NB4 (cell line): ENCODE results near the gene CNBP.
"Not testable (repeated sequence)": the region's sequence is repeated elsewhere in the genome, so short reads cannot be mapped to it uniquely, and the experiment has no call there.

Experiments
- DNase-seq: peaks from one replicate; pipeline ENCODE4 v3.0.0; 2010; ENCODE audit warnings: low read depth
- H3K4me3 ChIP-seq: one replicate; pipeline ENCODE4 v1.5.1; 2011; ENCODE audit warnings: mild to moderate bottlenecking, low read depth, low read length, moderate library complexity
- MAX ChIP-seq: IDR thresholded peaks from 2 replicates; pipeline ENCODE4 v1.6.1; 2011; ENCODE audit warnings: low read depth, low read length
- MYC ChIP-seq: IDR thresholded peaks from 2 replicates; pipeline ENCODE4 v1.6.1; 2011; ENCODE audit warnings: low read depth, low read length
- POLR2A ChIP-seq: IDR thresholded peaks from 2 replicates; pipeline ENCODE4 v1.6.1; 2011; ENCODE audit warnings: mild to moderate bottlenecking; ENCODE audit not compliant: insufficient read length; ENCODE audit errors: extremely low read depth
- TF ChIP-seq, protein P1 (sequence below): IDR thresholded peaks from one replicate; pipeline ENCODE4 v1.5.1; 2012; ENCODE audit warnings: low read depth, low read length

Gene CNBP

GRCh38 chr3:129144786-129145185 is 38.9 kb downstream of the CNBP start:
- TF ChIP-seq, protein P1, sequence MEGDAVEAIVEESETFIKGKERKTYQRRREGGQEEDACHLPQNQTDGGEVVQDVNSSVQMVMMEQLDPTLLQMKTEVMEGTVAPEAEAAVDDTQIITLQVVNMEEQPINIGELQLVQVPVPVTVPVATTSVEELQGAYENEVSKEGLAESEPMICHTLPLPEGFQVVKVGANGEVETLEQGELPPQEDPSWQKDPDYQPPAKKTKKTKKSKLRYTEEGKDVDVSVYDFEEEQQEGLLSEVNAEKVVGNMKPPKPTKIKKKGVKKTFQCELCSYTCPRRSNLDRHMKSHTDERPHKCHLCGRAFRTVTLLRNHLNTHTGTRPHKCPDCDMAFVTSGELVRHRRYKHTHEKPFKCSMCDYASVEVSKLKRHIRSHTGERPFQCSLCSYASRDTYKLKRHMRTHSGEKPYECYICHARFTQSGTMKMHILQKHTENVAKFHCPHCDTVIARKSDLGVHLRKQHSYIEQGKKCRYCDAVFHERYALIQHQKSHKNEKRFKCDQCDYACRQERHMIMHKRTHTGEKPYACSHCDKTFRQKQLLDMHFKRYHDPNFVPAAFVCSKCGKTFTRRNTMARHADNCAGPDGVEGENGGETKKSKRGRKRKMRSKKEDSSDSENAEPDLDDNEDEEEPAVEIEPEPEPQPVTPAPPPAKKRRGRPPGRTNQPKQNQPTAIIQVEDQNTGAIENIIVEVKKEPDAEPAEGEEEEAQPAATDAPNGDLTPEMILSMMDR: no peak
- TF ChIP-seq POLR2A (no peak), MYC (no peak), MAX (no peak)
- DNase-seq: no peak
- no peak overlapping the region for H3K4me3 ChIP-seq

DNA sequence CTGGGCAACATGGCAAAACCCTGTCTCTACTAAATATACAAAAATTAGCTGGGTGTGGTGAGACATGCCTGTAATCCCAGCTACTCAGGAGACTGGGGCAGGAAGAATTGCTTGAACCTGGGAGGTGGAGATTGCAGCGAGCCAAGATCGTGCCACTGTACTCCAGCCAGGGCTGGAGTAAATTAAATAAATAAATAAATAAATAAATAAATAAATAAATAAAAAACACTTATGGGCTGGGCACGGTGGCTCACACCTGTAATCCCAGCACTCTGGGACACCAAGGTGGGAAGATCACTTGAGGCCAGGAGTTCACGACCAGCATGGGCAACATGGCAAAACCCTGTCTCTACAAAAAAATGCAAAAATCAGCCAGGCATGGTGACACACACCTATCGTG is 42.7 kb downstream of the CNBP start:
- DNase-seq, H3K4me3 ChIP-seq: not testable (repeated sequence)

DNA sequence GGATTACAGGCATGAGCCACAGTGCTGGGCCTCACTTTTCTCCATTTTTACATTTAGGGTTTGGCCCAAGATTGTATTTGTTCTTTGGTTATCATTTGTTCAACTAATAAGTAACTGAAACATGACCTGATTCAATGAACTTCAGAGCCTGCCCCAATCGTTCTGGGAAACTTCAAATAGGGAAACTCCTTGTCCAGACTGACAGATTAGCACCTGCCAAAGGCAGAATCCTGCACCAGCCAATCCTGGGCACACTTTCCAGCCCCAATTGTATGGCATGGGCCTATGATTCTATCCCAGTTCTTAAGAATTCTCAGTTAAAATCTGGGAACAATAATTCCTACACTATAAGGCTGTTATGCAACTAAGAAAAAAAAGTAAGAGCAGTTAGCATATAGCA is 43.8 kb downstream of the CNBP start:
- TF ChIP-seq, protein P1: no peak
- TF ChIP-seq MAX (no peak), MYC (no peak), POLR2A (no peak)
- no peak overlapping the region for H3K4me3 ChIP-seq
- DNase-seq: no peak

GRCh38 chr3:129136275-129136674 is 47.4 kb downstream of the CNBP start:
- DNase-seq, H3K4me3 ChIP-seq: not testable (repeated sequence)

DNA sequence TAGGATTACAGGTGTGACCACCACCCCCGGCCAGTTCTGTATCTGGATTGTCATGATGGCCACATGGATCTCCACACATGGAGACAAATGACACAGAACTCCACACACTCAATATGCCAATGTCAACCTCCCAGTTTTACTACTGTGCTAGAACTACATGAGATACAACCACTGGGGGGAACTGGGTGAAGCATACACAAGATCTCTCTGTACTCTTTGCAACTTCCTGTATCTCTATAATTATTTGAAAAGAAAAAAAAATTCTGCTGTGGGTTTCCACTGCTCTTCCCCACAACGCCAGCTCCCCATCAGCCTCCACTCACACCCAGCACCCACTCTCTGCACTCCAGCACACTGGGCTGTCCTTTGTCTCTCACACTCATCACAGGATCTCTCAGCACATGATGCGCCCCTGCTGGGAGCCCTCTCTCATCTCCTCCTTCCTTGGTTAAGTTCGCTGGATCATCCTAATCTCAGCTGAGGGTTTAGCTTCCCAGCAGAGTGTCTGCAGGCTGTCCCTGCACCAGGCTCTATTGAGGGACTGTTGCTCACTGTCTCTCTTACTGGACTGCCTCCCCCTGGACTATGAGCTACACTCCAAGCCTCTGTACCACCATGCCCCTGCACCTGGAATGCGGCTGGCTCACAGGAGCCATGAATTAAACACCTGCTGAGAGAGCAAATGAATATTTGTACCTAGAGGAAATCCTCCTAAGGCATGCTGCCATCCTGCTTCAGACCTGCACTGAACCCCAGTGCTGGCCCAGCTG is 51.4 kb downstream of the CNBP start:
- no peak for TF ChIP-seq POLR2A
- no peak for DNase-seq
- no peak overlapping the region for H3K4me3 ChIP-seq

DNA sequence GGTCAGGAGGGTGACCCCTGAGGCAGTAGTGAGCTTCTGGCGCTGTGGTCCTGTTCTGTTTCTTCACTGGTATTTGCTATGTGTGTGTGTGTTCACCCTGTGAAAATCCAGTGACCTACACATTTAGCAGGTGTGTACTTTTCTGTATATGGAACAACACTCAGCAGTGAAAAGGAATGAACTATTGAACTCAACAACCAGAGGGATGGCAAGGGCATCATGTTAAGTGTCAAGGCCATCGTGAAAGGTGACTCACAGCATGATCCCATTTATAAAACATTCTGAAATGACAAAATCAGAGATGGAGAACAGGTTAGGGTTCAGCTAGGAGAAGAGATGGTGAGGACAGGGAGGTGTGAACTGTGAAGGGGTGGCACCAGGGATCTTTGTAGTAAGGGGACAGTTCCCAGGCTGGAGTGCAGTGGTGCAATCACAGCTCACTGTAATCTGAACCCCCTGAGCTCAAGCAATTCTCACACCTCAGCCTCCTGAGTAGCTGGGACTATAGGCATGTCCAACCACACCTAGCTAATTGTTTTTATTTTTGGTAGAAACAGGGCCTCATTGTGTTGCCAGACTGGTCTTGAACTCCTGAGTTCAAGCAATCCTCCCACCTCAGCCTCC is 52.1 kb downstream of the CNBP start:
- TF ChIP-seq POLR2A: no peak
- no peak for TF ChIP-seq MAX
- no peak for TF ChIP-seq MYC
- TF ChIP-seq, protein P1: no peak
- no peak overlapping the region for H3K4me3 ChIP-seq
- DNase-seq: no peak

GRCh38 chr3:129130291-129130813 is 53.3 kb downstream of the CNBP start:
- no peak overlapping the region for H3K4me3 ChIP-seq
- TF ChIP-seq POLR2A (no peak), MAX (no peak), MYC (no peak)
- TF ChIP-seq, protein P1: no peak
- no peak for DNase-seq
